NCI-H524 treated with DMSO at 0.1 percent for 48 hours (cell line): ENCODE measurements around the gene PI4KA.
"Not testable (repeated sequence)": the region's sequence is repeated elsewhere in the genome, so short reads cannot be mapped to it uniquely, and the experiment has no call there.

Experiments used
- DNase-seq: peaks from one replicate; lab custom pipeline; 2025; lab: John Stamatoyannopoulos, UW

The PI4KA gene

GRCh38 chr22:20748731-20749428, 109.7 kb downstream of the PI4KA start:
- DNase-seq, result no peak

- DNase-seq, result no peak
These were observed 110.5 kb downstream of the PI4KA start for GRCh38 chr22:20748082-20748481.

- no peak for DNase-seq
These were observed 111.4 kb downstream of the PI4KA start for GRCh38 chr22:20747223-20747622.

- no peak for DNase-seq
These were observed 112.0 kb downstream of the PI4KA start for GRCh38 chr22:20746431-20747189.

GRCh38 chr22:20745119-20745518, 113.5 kb downstream of the PI4KA start:
- no peak for DNase-seq

- DNase-seq, result no peak
These were observed 114.2 kb downstream of the PI4KA start for GRCh38 chr22:20744456-20744855.

GRCh38 chr22:20742764-20743163, 115.8 kb downstream of the PI4KA start:
- DNase-seq, result no peak

GRCh38 chr22:20741634-20742581, 116.7 kb downstream of the PI4KA start:
- DNase-seq, result peak; percentile 32

GRCh38 chr22:20741008-20741633, 117.5 kb downstream of the PI4KA start:
- no peak for DNase-seq

- DNase-seq, result no peak
These were observed 118.2 kb downstream of the PI4KA start for GRCh38 chr22:20740222-20740951.

GRCh38 chr22:20738394-20739089, 120.1 kb downstream of the PI4KA start:
- DNase-seq, result no peak

GRCh38 chr22:20736891-20737290, 121.7 kb downstream of the PI4KA start:
- DNase-seq, result not testable (repeated sequence)

- DNase-seq, result not testable (repeated sequence)
These were observed 123.1 kb downstream of the PI4KA start for GRCh38 chr22:20735356-20736162.

- not testable (repeated sequence) for DNase-seq
These were observed 126.2 kb downstream of the PI4KA start for GRCh38 chr22:20732431-20732830.

GRCh38 chr22:20729194-20729593, 129.4 kb downstream of the PI4KA start:
- DNase-seq, result no peak

GRCh38 chr22:20728523-20729190, 130.0 kb downstream of the PI4KA start:
- DNase-seq, result no peak

- DNase-seq, result no peak
These were observed 131.2 kb downstream of the PI4KA start for GRCh38 chr22:20727118-20728015.

- DNase-seq, result no peak
These were observed 132.5 kb downstream of the PI4KA start for GRCh38 chr22:20725987-20726558.
